ENCODE data around the gene MYH8.

MYH8 gene

DNA sequence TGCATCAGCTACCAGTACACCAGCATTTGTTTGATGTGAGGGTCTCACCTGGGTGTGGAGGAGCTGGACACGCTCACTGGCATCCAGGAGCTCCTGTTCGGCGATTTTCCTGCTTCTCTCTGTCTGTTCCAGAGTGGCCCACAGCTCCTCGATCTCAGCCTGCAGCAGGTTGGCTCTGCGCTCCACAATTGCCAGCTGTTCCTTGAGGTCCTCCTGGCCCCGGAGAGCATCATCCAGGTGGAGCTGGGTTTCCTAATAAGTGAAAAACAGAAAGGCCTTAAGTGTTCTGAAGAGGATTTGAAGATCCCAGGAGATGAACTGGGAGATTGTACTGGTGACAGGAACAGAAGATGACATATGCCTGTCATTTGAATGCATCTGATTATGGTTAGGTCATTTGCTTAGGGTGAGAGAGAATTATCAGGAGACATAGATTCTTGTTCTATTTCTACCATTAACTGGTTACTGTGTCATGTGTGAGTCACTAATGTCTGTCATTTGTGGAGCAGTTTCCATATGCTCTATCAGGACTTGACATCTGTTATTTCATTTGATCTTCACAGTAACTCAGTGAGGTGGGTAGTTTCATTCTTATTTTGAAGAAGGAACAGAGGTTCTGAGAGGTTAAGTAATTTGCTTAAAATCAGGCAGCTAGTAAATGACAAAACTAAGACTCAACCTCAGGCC lies 27.4 kb downstream of the MYH8 start:
- no peak overlapping the region for H2AFZ ChIP-seq (ENCODE audit: low read length)
- no peak overlapping the region for H3K27ac ChIP-seq (ENCODE audit: low read depth, low read length, poor library complexity, severe bottlenecking)
- TF ChIP-seq EZH2 (IDR thresholded peaks at IDR 0.05; ENCODE audit: borderline replicate concordance, low read length) = no peak
- TF ChIP-seq, protein P1, sequence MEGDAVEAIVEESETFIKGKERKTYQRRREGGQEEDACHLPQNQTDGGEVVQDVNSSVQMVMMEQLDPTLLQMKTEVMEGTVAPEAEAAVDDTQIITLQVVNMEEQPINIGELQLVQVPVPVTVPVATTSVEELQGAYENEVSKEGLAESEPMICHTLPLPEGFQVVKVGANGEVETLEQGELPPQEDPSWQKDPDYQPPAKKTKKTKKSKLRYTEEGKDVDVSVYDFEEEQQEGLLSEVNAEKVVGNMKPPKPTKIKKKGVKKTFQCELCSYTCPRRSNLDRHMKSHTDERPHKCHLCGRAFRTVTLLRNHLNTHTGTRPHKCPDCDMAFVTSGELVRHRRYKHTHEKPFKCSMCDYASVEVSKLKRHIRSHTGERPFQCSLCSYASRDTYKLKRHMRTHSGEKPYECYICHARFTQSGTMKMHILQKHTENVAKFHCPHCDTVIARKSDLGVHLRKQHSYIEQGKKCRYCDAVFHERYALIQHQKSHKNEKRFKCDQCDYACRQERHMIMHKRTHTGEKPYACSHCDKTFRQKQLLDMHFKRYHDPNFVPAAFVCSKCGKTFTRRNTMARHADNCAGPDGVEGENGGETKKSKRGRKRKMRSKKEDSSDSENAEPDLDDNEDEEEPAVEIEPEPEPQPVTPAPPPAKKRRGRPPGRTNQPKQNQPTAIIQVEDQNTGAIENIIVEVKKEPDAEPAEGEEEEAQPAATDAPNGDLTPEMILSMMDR (IDR thresholded peaks at IDR 0.05; ENCODE audit: low read length) = no peak
- no peaks in the 10 kb centered on the region for H4K20me1 ChIP-seq (ENCODE audit: insufficient read depth, low read length)
- no peaks in the 10 kb centered on the region for H3K9me2 ChIP-seq (ENCODE audit: low read depth, low read length)
- H3K27me3 ChIP-seq (ENCODE audit: insufficient read depth, low read length) = no peaks in the 10 kb centered on the region
- no peaks in the 10 kb centered on the region for H3K79me2 ChIP-seq (ENCODE audit: insufficient read depth, low read length)
- H3K4me1 ChIP-seq (ENCODE audit: insufficient read depth, low read length, severe bottlenecking) = no peaks in the 10 kb centered on the region
- no peak overlapping the region for H3K9ac ChIP-seq (ENCODE audit: low read length)
- H3K4me2 ChIP-seq (ENCODE audit: low read length) = no peak overlapping the region
- no peaks in the 10 kb centered on the region for H3F3A ChIP-seq (ENCODE audit: insufficient read depth, low read length)
- H3K36me3 ChIP-seq (ENCODE audit: insufficient read depth, low read length) = no peaks in the 10 kb centered on the region
- no peak overlapping the region for H3K4me3 ChIP-seq (ENCODE audit: low read depth, low read length, poor library complexity, severe bottlenecking)
- no peaks in the 10 kb centered on the region for H3K9me3 ChIP-seq (ENCODE audit: low read length)

DNA sequence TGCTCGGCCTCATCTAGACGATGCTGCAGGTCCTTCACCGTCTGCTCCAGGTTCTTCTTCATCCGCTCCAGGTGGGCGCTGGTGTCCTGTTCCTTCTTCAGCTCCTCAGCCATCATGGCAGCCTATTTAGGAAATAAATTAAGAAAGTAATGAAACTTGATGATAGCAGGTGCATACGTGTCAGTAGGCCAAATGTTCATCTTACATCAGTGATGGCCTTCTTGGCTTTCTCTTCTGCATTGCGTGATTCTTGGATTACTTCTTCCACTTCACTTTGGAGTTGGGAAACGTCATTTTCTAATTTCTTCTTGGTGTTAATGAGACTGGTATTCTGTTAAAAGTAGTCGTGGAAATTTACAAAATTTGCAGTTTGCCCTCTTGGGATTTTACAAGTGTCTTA lies 28.9 kb downstream of the MYH8 start:
- H3K4me2 ChIP-seq (ENCODE audit: low read length) = no peak overlapping the region
- no peaks in the 10 kb centered on the region for H4K20me1 ChIP-seq (ENCODE audit: insufficient read depth, low read length)
- no peaks in the 10 kb centered on the region for H3K9me2 ChIP-seq (ENCODE audit: low read depth, low read length)
- no peaks in the 10 kb centered on the region for H3K79me2 ChIP-seq (ENCODE audit: insufficient read depth, low read length)
- no peak overlapping the region for H3K27ac ChIP-seq (ENCODE audit: low read depth, low read length, poor library complexity, severe bottlenecking)
- H3K4me3 ChIP-seq (ENCODE audit: low read depth, low read length, poor library complexity, severe bottlenecking) = no peak overlapping the region
- no peak overlapping the region for H3K9ac ChIP-seq (ENCODE audit: low read length)
- H3K4me1 ChIP-seq (ENCODE audit: insufficient read depth, low read length, severe bottlenecking) = no peaks in the 10 kb centered on the region
- no peaks in the 10 kb centered on the region for H3K9me3 ChIP-seq (ENCODE audit: low read length)
- H3K36me3 ChIP-seq (ENCODE audit: insufficient read depth, low read length) = no peaks in the 10 kb centered on the region
- no peak overlapping the region for H2AFZ ChIP-seq (ENCODE audit: low read length)
- H3K27me3 ChIP-seq (ENCODE audit: insufficient read depth, low read length) = no peaks in the 10 kb centered on the region
- TF ChIP-seq, protein P1 (IDR thresholded peaks at IDR 0.05; ENCODE audit: low read length) = no peak
- no peak for TF ChIP-seq EZH2 (IDR thresholded peaks at IDR 0.05; ENCODE audit: borderline replicate concordance, low read length)
- no peaks in the 10 kb centered on the region for H3F3A ChIP-seq (ENCODE audit: insufficient read depth, low read length)

DNA sequence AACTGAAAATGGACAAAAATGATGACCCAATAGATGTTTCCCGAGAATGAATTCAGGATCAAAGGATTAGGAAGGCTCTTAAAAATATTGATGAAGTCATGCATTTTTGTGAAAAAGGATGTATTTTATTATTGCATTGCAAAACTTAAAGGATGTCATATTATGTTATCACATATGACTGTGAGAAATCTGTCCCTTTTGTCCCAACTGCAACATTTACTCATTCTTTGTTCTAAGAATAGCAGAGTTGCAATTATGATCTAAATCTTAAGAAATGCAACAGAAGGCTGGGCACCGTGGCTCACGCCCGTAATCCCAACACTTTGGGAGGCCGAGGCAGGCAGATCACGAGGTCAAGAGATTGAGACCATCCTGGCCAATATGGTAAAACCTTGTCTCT lies 35.9 kb downstream of the MYH8 start:
- TF ChIP-seq, protein P1 (IDR thresholded peaks at IDR 0.05; ENCODE audit: low read length) = no peak
- no peak for TF ChIP-seq EZH2 (IDR thresholded peaks at IDR 0.05; ENCODE audit: borderline replicate concordance, low read length)
- Histone ChIP-seq H4K20me1 (ENCODE audit: insufficient read depth, low read length) (no peaks in the 10 kb centered on the region), H3F3A (ENCODE audit: insufficient read depth, low read length) (no peaks in the 10 kb centered on the region), H3K4me2 (ENCODE audit: low read length) (no peak overlapping the region), H3K4me3 (ENCODE audit: low read depth, low read length, poor library complexity, severe bottlenecking) (no peak overlapping the region), H3K9ac (ENCODE audit: low read length) (no peak overlapping the region), H3K9me2 (ENCODE audit: low read depth, low read length) (no peaks in the 10 kb centered on the region), H3K79me2 (ENCODE audit: insufficient read depth, low read length) (no peaks in the 10 kb centered on the region), H2AFZ (ENCODE audit: low read length) (no peak overlapping the region), H3K4me1 (ENCODE audit: insufficient read depth, low read length, severe bottlenecking) (no peaks in the 10 kb centered on the region), H3K27me3 (ENCODE audit: insufficient read depth, low read length) (no peaks in the 10 kb centered on the region), H3K27ac (ENCODE audit: low read depth, low read length, poor library complexity, severe bottlenecking) (no peak overlapping the region), H3K36me3 (ENCODE audit: insufficient read depth, low read length) (no peaks in the 10 kb centered on the region), H3K9me3 (ENCODE audit: low read length) (no peaks in the 10 kb centered on the region)
